ENCODE results near the gene FBN1.

- TF ChIP-seq MAX (IDR thresholded peaks at IDR 0.05; ENCODE audit: insufficient read depth, insufficient read length) (no peak), CTCF (IDR thresholded peaks at IDR 0.05; ENCODE audit: extremely low read depth in 1 of 2, insufficient read depth in 1 of 2, low read depth in 1 of 2, low read length in 2 of 2) (no peak), MYC (IDR thresholded peaks at IDR 0.05; ENCODE audit: low read depth, low read length) (no peak), POLR2AphosphoS5 (IDR thresholded peaks at IDR 0.05; ENCODE audit: insufficient read depth, low read depth, low read length) (no peak), POLR2A (IDR thresholded peaks at IDR 0.05; ENCODE audit: low read depth, low read length) (no peak)
These were observed 37.6 kb upstream of the FBN1 start for GRCh38 chr15:48682942-48683651.

All from endothelial cell of umbilical vein (primary cell).